ENCODE results near the gene CD1D. TPM values are rescaled to one million over a fixed set of nuclear protein-coding genes. Genes with fewer than 3 reads are reported as not detected.

The CD1D gene
- total RNA-seq, 1 donor from 2014 or later, result 0.25 TPM

DNA sequence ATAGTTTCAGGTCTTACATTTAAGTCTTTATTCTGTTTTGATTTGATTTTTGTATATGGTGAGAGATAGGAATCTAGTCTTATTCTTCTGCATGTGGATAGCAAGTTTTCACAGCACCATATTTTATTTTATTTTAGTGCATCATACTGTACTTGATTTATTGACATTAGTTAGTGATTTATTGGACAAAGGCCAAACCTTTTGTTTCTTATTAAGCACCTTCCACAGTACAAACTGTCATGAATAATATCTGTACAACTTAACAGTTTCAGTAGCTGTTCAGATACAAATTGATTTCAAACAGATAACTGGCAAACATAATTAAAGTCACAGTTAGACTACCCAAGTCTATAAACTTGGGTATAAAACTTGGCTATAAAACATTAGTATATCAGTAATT lies 15.8 kb downstream of the CD1D start:
- H3K9me3 Mint-ChIP-seq (ENCODE audit: unreplicated experiment), result no peaks in the 10 kb centered on the region
- H3K27ac Mint-ChIP-seq (ENCODE audit: unreplicated experiment), result no peak overlapping the region
- H3K36me3 Mint-ChIP-seq (ENCODE audit: unreplicated experiment), result no peaks in the 10 kb centered on the region
- TF ChIP-seq, protein P1, sequence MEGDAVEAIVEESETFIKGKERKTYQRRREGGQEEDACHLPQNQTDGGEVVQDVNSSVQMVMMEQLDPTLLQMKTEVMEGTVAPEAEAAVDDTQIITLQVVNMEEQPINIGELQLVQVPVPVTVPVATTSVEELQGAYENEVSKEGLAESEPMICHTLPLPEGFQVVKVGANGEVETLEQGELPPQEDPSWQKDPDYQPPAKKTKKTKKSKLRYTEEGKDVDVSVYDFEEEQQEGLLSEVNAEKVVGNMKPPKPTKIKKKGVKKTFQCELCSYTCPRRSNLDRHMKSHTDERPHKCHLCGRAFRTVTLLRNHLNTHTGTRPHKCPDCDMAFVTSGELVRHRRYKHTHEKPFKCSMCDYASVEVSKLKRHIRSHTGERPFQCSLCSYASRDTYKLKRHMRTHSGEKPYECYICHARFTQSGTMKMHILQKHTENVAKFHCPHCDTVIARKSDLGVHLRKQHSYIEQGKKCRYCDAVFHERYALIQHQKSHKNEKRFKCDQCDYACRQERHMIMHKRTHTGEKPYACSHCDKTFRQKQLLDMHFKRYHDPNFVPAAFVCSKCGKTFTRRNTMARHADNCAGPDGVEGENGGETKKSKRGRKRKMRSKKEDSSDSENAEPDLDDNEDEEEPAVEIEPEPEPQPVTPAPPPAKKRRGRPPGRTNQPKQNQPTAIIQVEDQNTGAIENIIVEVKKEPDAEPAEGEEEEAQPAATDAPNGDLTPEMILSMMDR (IDR thresholded peaks at IDR 0.05; ENCODE audit: partially characterized antibody, unreplicated experiment), result no peak
- no peaks in the 10 kb centered on the region for H3K27me3 Mint-ChIP-seq (ENCODE audit: unreplicated experiment)
- no peaks in the 10 kb centered on the region for H3K4me1 Mint-ChIP-seq (ENCODE audit: low read depth, unreplicated experiment)
- H3K4me3 Mint-ChIP-seq (ENCODE audit: unreplicated experiment), result no peak overlapping the region
- no peak for DNase-seq

DNA sequence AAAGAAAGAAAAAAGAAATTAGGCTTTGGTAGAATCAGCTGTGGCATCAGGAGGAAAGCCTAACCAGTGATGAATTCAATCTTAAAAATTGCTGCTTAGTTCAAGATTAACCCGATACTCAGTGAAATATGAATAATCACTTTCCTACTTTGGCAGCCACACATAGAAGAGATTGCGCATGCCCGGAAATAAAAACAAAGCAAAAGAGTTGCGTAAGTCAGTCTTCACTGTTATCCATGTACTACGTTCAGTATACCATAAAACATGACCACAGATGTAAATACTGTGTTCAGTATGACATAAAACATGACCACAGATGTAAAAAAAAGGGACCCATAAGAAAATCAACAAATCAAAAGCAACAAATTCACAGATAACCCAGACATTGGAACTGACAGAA lies 19.2 kb downstream of the CD1D start:
- no peaks in the 10 kb centered on the region for H3K9me3 Mint-ChIP-seq (ENCODE audit: unreplicated experiment)
- no peaks in the 10 kb centered on the region for H3K27me3 Mint-ChIP-seq (ENCODE audit: unreplicated experiment)
- no peak overlapping the region for H3K4me3 Mint-ChIP-seq (ENCODE audit: unreplicated experiment)
- no peak for DNase-seq
- TF ChIP-seq, protein P1 (IDR thresholded peaks at IDR 0.05; ENCODE audit: partially characterized antibody, unreplicated experiment), result no peak
- no peaks in the 10 kb centered on the region for H3K36me3 Mint-ChIP-seq (ENCODE audit: unreplicated experiment)
- peaks cover 2% of the 10 kb centered on the region for H3K4me1 Mint-ChIP-seq (ENCODE audit: low read depth, unreplicated experiment)
- no peak overlapping the region for H3K27ac Mint-ChIP-seq (ENCODE audit: unreplicated experiment)

- TF ChIP-seq, protein P1 (IDR thresholded peaks at IDR 0.05; ENCODE audit: partially characterized antibody, unreplicated experiment), result no peak
- no peak for DNase-seq
- Mint-ChIP-seq H3K4me3 (ENCODE audit: unreplicated experiment) (no peak overlapping the region), H3K27ac (ENCODE audit: unreplicated experiment) (no peak overlapping the region), H3K4me1 (ENCODE audit: low read depth, unreplicated experiment) (peaks cover 2% of the 10 kb centered on the region), H3K9me3 (ENCODE audit: unreplicated experiment) (no peaks in the 10 kb centered on the region), H3K36me3 (ENCODE audit: unreplicated experiment) (no peaks in the 10 kb centered on the region), H3K27me3 (ENCODE audit: unreplicated experiment) (no peaks in the 10 kb centered on the region)
Observed at GRCh38 chr1:158200527-158200926, 19.8 kb downstream of the CD1D start.

DNA sequence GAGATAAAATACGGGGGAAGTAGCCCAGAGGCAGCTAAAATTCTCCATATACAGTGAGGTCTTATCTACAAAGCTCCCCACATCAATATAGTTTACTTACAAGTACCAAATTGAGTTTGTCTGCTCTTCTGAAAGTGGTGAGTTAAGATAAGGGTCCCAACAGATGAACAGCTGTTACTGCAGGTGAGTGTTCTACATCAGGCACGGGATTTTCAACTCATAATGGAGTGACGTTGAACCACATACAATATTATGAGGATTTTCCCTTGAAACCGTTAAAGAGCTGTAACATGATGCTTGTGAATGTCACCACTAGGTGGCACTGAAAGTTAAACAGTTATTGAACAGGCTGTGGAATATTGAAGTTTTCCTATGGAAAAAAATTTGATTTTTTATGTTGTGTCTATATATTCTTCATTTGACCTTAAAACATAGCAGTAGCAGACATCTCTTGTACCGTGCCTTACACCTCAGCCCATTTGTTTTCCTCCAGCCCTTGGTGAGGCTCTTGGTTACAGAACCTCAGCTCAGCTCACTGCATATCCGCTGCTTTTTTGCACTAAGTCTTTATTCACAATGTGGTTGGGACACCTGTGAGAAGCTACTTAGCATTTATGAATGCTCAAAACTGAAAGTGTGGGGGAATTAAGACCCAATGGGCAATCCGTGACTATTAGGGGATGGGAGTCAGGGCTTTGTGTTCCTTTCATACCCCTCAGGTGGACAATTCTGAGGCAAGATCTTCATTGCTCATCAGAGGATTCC lies 23.2 kb downstream of the CD1D start:
- Mint-ChIP-seq H3K4me1 (ENCODE audit: low read depth, unreplicated experiment) (peaks cover 2% of the 10 kb centered on the region), H3K27ac (ENCODE audit: unreplicated experiment) (no peak overlapping the region)
- DNase-seq, result no peak

GRCh38 chr1:158204458-158204827 lies 23.7 kb downstream of the CD1D start:
- TF ChIP-seq, protein P1 (IDR thresholded peaks at IDR 0.05; ENCODE audit: partially characterized antibody, unreplicated experiment), result no peak
- H3K9me3 Mint-ChIP-seq (ENCODE audit: unreplicated experiment), result no peaks in the 10 kb centered on the region
- no peak overlapping the region for H3K27ac Mint-ChIP-seq (ENCODE audit: unreplicated experiment)
- H3K4me3 Mint-ChIP-seq (ENCODE audit: unreplicated experiment), result no peak overlapping the region
- peaks cover 2% of the 10 kb centered on the region for H3K27me3 Mint-ChIP-seq (ENCODE audit: unreplicated experiment)
- no peaks in the 10 kb centered on the region for H3K36me3 Mint-ChIP-seq (ENCODE audit: unreplicated experiment)
- no peak for DNase-seq
- peaks cover 2% of the 10 kb centered on the region for H3K4me1 Mint-ChIP-seq (ENCODE audit: low read depth, unreplicated experiment)

More for the DNA sequence above, 23.2 kb downstream of the CD1D start:
- Mint-ChIP-seq H3K4me3 (ENCODE audit: unreplicated experiment) (no peak overlapping the region), H3K9me3 (ENCODE audit: unreplicated experiment) (no peaks in the 10 kb centered on the region), H3K27me3 (ENCODE audit: unreplicated experiment) (peaks cover 2% of the 10 kb centered on the region), H3K36me3 (ENCODE audit: unreplicated experiment) (no peaks in the 10 kb centered on the region)
- TF ChIP-seq, protein P1 (IDR thresholded peaks at IDR 0.05; ENCODE audit: partially characterized antibody, unreplicated experiment), result peak; percentile 93
